Retina (tissue), 1 donor: Measurements from ENCODE around the gene ZNF385A.
"Not testable (repeated sequence)": the region's sequence is repeated elsewhere in the genome, so short reads cannot be mapped to it uniquely, and the experiment has no call there.

Experiments used
- DNase-seq: peaks from one replicate; pipeline ENCODE4 v3.0.0-alpha.2; 2016

Gene ZNF385A

GRCh38 chr12:54352891-54353874 lies 31.4 kb downstream of the ZNF385A start:
- DNase-seq, result peak; percentile 38

- DNase-seq, result peak; percentile 73
Measured at GRCh38 chr12:54352022-54352531, 32.5 kb downstream of the ZNF385A start.

- DNase-seq, result no peak
Measured at GRCh38 chr12:54351341-54351740, 33.2 kb downstream of the ZNF385A start.

GRCh38 chr12:54350743-54351142 lies 33.8 kb downstream of the ZNF385A start:
- no peak for DNase-seq

- DNase-seq, result no peak
Measured at GRCh38 chr12:54349679-54350078, 34.9 kb downstream of the ZNF385A start.

- DNase-seq, result no peak
Measured at GRCh38 chr12:54349036-54349435, 35.5 kb downstream of the ZNF385A start.

GRCh38 chr12:54341378-54342300 lies 42.9 kb downstream of the ZNF385A start:
- no peak for DNase-seq

GRCh38 chr12:54340846-54341245 lies 43.7 kb downstream of the ZNF385A start:
- no peak for DNase-seq

GRCh38 chr12:54338698-54339296 lies 45.7 kb downstream of the ZNF385A start:
- no peak for DNase-seq

GRCh38 chr12:54337854-54338650 lies 46.5 kb downstream of the ZNF385A start:
- no peak for DNase-seq

GRCh38 chr12:54337280-54337842 lies 47.2 kb downstream of the ZNF385A start:
- no peak for DNase-seq

- no peak for DNase-seq
Measured at GRCh38 chr12:54333420-54334034, 51.0 kb downstream of the ZNF385A start.

GRCh38 chr12:54331461-54331860 lies 53.1 kb downstream of the ZNF385A start:
- no peak for DNase-seq

- no peak for DNase-seq
Measured at GRCh38 chr12:54330442-54330841, 54.1 kb downstream of the ZNF385A start.

- DNase-seq, result no peak
Measured at GRCh38 chr12:54329759-54330158, 54.8 kb downstream of the ZNF385A start.

- DNase-seq, result no peak
Measured at GRCh38 chr12:54328595-54329337, 55.8 kb downstream of the ZNF385A start.

- not testable (repeated sequence) for DNase-seq
Measured at GRCh38 chr12:54325442-54326109, 59.0 kb downstream of the ZNF385A start.

- DNase-seq, result peak; percentile 95
Measured at GRCh38 chr12:54324617-54325441, 59.7 kb downstream of the ZNF385A start, which contains the start of gene COPZ1. COPZ1 (plus strand) TSS chr12:54325131; CDS start chr12:54325164, 33 bp downstream.

GRCh38 chr12:54321363-54321762 lies 63.2 kb downstream of the ZNF385A start:
- no peak for DNase-seq
